ENCODE data around the gene TTC7B. TPM values are rescaled to one million over a fixed set of nuclear protein-coding genes. Genes with fewer than 3 reads are reported as not detected.

The TTC7B gene
- polyA plus RNA-seq, 1 donor from 2014 or later: 19.9 TPM

DNA sequence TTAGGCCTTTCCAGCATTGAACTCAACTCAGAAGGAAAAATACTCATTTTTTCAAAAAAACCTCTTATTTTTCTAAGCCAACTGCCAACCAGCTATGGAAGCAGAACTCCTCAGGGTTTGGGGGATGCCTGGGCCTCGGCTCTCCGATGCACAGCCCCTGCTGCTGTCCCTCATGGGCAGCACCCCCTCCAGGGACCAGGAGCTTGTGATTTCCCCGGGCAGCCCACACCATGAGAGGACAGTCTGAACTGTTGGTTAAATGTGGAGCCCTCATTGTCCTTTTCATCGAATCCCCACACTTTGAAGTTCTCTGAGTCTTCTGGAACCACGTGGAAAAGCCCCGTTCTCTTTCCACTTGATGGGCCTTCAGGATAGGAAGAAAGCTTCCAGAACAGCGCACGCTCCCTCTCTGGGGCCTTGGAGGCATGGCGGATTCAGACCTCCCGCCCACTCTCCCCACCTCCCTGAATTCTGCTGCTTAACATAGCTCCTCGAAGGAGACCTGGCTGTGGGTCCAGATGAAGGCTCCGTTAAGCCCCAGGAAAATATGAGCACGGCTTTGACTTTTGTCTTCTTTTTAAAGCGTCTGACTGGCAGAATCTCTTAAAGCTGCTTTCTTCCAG lies 262.8 kb downstream of the TTC7B start:
- Histone ChIP-seq H4K20me1 (ENCODE audit: insufficient read depth) (no peaks in the 10 kb centered on the region), H3K4me3 (ENCODE audit: low read length) (no peak overlapping the region), H3K9me2 (ENCODE audit: insufficient read depth, low read length) (no peaks in the 10 kb centered on the region), H3K27ac (ENCODE audit: low read length) (no peak overlapping the region), H3K27me3 (ENCODE audit: insufficient read depth, low read depth, low read length) (no peaks in the 10 kb centered on the region), H3F3A (ENCODE audit: insufficient read depth, low read length, poor library complexity, severe bottlenecking) (no peaks in the 10 kb centered on the region), H3K9ac (ENCODE audit: low read length) (no peak overlapping the region), H3K4me2 (ENCODE audit: low read length) (no peak overlapping the region), H3K79me2 (replicated peaks; ENCODE audit: insufficient read depth, low read length) (no peaks in the 10 kb centered on the region), H3K9me3 (ENCODE audit: low read length) (no peaks in the 10 kb centered on the region), H2AFZ (ENCODE audit: low read depth, low read length) (no peak overlapping the region), H3K36me3 (ENCODE audit: insufficient read depth, low read length) (no peaks in the 10 kb centered on the region)
- TF ChIP-seq EP300 (conservative IDR thresholded peaks at IDR 0.05; ENCODE audit: poor library complexity, severe bottlenecking) (no peak), EZH2 (IDR thresholded peaks at IDR 0.05; ENCODE audit: borderline replicate concordance, insufficient read depth, low read length, poor library complexity, severe bottlenecking) (no peak), TAF1 (IDR thresholded peaks at IDR 0.05; ENCODE audit: low read depth) (no peak), RAD21 (conservative IDR thresholded peaks at IDR 0.05) (no peak), SMC3 (conservative IDR thresholded peaks at IDR 0.05; ENCODE audit: poor library complexity) (no peak), CTCF (IDR thresholded peaks at IDR 0.05; ENCODE audit: poor library complexity, severe bottlenecking) (no peak), POLR2AphosphoS5 (IDR thresholded peaks at IDR 0.05) (no peak)
- TF ChIP-seq, protein P1, sequence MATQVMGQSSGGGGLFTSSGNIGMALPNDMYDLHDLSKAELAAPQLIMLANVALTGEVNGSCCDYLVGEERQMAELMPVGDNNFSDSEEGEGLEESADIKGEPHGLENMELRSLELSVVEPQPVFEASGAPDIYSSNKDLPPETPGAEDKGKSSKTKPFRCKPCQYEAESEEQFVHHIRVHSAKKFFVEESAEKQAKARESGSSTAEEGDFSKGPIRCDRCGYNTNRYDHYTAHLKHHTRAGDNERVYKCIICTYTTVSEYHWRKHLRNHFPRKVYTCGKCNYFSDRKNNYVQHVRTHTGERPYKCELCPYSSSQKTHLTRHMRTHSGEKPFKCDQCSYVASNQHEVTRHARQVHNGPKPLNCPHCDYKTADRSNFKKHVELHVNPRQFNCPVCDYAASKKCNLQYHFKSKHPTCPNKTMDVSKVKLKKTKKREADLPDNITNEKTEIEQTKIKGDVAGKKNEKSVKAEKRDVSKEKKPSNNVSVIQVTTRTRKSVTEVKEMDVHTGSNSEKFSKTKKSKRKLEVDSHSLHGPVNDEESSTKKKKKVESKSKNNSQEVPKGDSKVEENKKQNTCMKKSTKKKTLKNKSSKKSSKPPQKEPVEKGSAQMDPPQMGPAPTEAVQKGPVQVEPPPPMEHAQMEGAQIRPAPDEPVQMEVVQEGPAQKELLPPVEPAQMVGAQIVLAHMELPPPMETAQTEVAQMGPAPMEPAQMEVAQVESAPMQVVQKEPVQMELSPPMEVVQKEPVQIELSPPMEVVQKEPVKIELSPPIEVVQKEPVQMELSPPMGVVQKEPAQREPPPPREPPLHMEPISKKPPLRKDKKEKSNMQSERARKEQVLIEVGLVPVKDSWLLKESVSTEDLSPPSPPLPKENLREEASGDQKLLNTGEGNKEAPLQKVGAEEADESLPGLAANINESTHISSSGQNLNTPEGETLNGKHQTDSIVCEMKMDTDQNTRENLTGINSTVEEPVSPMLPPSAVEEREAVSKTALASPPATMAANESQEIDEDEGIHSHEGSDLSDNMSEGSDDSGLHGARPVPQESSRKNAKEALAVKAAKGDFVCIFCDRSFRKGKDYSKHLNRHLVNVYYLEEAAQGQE (IDR thresholded peaks at IDR 0.05; ENCODE audit: borderline replicate concordance): no peak

- H3K9me3 ChIP-seq (ENCODE audit: low read length): no peaks in the 10 kb centered on the region
- no peak overlapping the region for H3K27ac ChIP-seq (ENCODE audit: low read length)
- H4K20me1 ChIP-seq (ENCODE audit: insufficient read depth): no peaks in the 10 kb centered on the region
- H3K9me2 ChIP-seq (ENCODE audit: insufficient read depth, low read length): no peaks in the 10 kb centered on the region
- no peak for TF ChIP-seq EZH2 (IDR thresholded peaks at IDR 0.05; ENCODE audit: borderline replicate concordance, insufficient read depth, low read length, poor library complexity, severe bottlenecking)
- no peak for TF ChIP-seq EP300 (conservative IDR thresholded peaks at IDR 0.05; ENCODE audit: poor library complexity, severe bottlenecking)
- TF ChIP-seq RAD21 (conservative IDR thresholded peaks at IDR 0.05): no peak
- no peak for TF ChIP-seq SMC3 (conservative IDR thresholded peaks at IDR 0.05; ENCODE audit: poor library complexity)
- TF ChIP-seq MXI1 (conservative IDR thresholded peaks at IDR 0.05; ENCODE audit: poor library complexity, severe bottlenecking): no peak
- TF ChIP-seq CTCF (IDR thresholded peaks at IDR 0.05; ENCODE audit: poor library complexity, severe bottlenecking): no peak
- TF ChIP-seq, protein P1 (IDR thresholded peaks at IDR 0.05; ENCODE audit: borderline replicate concordance): no peak
- no peak for TF ChIP-seq POLR2AphosphoS5 (IDR thresholded peaks at IDR 0.05)
- no peak for TF ChIP-seq TAF1 (IDR thresholded peaks at IDR 0.05; ENCODE audit: low read depth)
- H3K79me2 ChIP-seq (replicated peaks; ENCODE audit: insufficient read depth, low read length): no peaks in the 10 kb centered on the region
- no peak overlapping the region for H2AFZ ChIP-seq (ENCODE audit: low read depth, low read length)
- H3K9ac ChIP-seq (ENCODE audit: low read length): no peak overlapping the region
- no peaks in the 10 kb centered on the region for H3K27me3 ChIP-seq (ENCODE audit: insufficient read depth, low read depth, low read length)
- no peak overlapping the region for H3K4me2 ChIP-seq (ENCODE audit: low read length)
- H3F3A ChIP-seq (ENCODE audit: insufficient read depth, low read length, poor library complexity, severe bottlenecking): no peaks in the 10 kb centered on the region
- H3K4me3 ChIP-seq (ENCODE audit: low read length): no peak overlapping the region
- H3K36me3 ChIP-seq (ENCODE audit: insufficient read depth, low read length): no peaks in the 10 kb centered on the region
Measured at GRCh38 chr14:90552465-90553297, 263.5 kb downstream of the TTC7B start.
